HepG2 (cell line): ENCODE data around the gene UBE2M. TPM values are rescaled to one million over a fixed set of nuclear protein-coding genes. Genes with fewer than 3 reads are reported as not detected.

Experiments
- ATAC-seq: fragments of 200-7000 bp; cut with Tn5 transposase; 3 replicates; pipeline ENCODE4 v1.9.1; 2020; ENCODE audit warnings: mild to moderate bottlenecking, moderate library complexity
- BruUV-seq: library from RNA; stranded (reverse); fragments of 400-500 nt; replicated peaks from 2 replicates; lab custom pipeline; 2021; lab: Mats Ljungman, UMichigan
- CTCF ChIA-PET: fragments of 300-600 bp; formaldehyde crosslinking; extraction: SDS; loops from one replicate; lab custom pipeline; 2021; ENCODE audit warnings: low total read pairs, inconsistent platforms, low intra/inter-chr PET ratio; lab: Yijun Ruan, JAX
- POLR2A ChIA-PET: fragments of 350-600 bp; sonication (Branson Sonifier 250); formaldehyde crosslinking; loops from one replicate; lab custom pipeline; 2020; ENCODE audit warnings: antibody characterized with exemption, inconsistent platforms; lab: Yijun Ruan, JAX
- DNase-seq: peaks from one replicate; pipeline ENCODE4 v3.0.0-alpha.2; 2015; ENCODE audit warnings: low spot score
- FAIRE-seq: peaks from 3 replicates; lab custom pipeline; 2011; peaks lifted over from hg19 to GRCh38; lab: Jason Lieb, UNC
- H2AFZ ChIP-seq: one replicate; pipeline ENCODE4 v1.6.1; 2011; ENCODE audit warnings: low read length, inconsistent platforms
- H3K27ac ChIP-seq: fragments of 300-600 bp; 3 replicates; pipeline ENCODE4 v1.8.0; 2011; ENCODE audit warnings: mixed run types, mild to moderate bottlenecking, mixed read lengths, low read length, inconsistent platforms; ENCODE audit not compliant: insufficient read depth; ENCODE audit errors: extremely low read length
- H3K27me3 ChIP-seq, 2 experiments: fragments of 200-600 bp in 1 of 2; 2 replicates in 1 of 2; 3 replicates in 1 of 2; pipeline versions ENCODE4 v1.6.0 to v1.8.0; 2011; ENCODE audit warnings: low read length in 2 of 2, mild to moderate bottlenecking in 2 of 2, moderate library complexity in 2 of 2, inconsistent platforms in 1 of 2; ENCODE audit not compliant: insufficient read depth in 2 of 2, control insufficient read depth in 1 of 2
- H3K36me3 ChIP-seq, 2 experiments: fragments of 200-600 bp in 1 of 2; replicated peaks in 1 of 2; 2 replicates in 1 of 2; 3 replicates in 1 of 2; pipeline versions ENCODE4 v1.5.1 to v1.8.0; 2011; ENCODE audit warnings: low read length in 2 of 2, inconsistent platforms in 1 of 2; ENCODE audit not compliant: insufficient read depth in 2 of 2, control insufficient read depth in 1 of 2
- H3K4me1 ChIP-seq: 2 replicates; pipeline ENCODE4 v1.5.1; 2012; ENCODE audit warnings: low read length, inconsistent platforms; ENCODE audit not compliant: insufficient read depth
- H3K4me2 ChIP-seq: 2 replicates; pipeline ENCODE4 v1.6.0; 2011; ENCODE audit warnings: low read depth, low read length, inconsistent platforms
- H3K4me3 ChIP-seq, 3 experiments: fragments of 200-600 bp in 1 of 3; sonication (generic), shearing (Covaris generic) in 1 of 3; replicated peaks in 1 of 3; 2 replicates each; pipeline ENCODE4 v1.5.1; 2011 to 2016; ENCODE audit warnings: low read length in 3 of 3, inconsistent platforms in 2 of 3, low read depth in 2 of 3, mild to moderate bottlenecking in 2 of 3, control low read depth in 1 of 3, mixed read lengths in 1 of 3; ENCODE audit not compliant: insufficient read depth in 1 of 3
- H3K79me2 ChIP-seq: one replicate; pipeline ENCODE4 v1.6.1; 2011; ENCODE audit warnings: low read length, inconsistent platforms; ENCODE audit not compliant: insufficient read depth
- H3K9ac ChIP-seq: 2 replicates; pipeline ENCODE4 v1.6.0; 2011; ENCODE audit warnings: mild to moderate bottlenecking, low read depth, low read length, inconsistent platforms; ENCODE audit not compliant: insufficient read depth
- H3K9me3 ChIP-seq: 2 replicates; pipeline ENCODE4 v1.5.1; 2012; ENCODE audit warnings: mild to moderate bottlenecking, low read length
- H4K20me1 ChIP-seq: 2 replicates; pipeline ENCODE4 v1.6.0; 2011; ENCODE audit warnings: inconsistent platforms, mild to moderate bottlenecking, low read length, moderate library complexity; ENCODE audit not compliant: insufficient read depth
- ETV5 ChIP-seq: IDR thresholded peaks from 2 replicates; pipeline ENCODE4 v1.6.1; 2018; ENCODE audit warnings: missing biosample characterization, missing genetic modification reagents, inconsistent platforms, borderline replicate concordance
- GABPA ChIP-seq, 2 experiments: IDR thresholded peaks; 2 replicates each; pipeline ENCODE4 v1.6.1; 2011 to 2016; ENCODE audit warnings: low read depth in 2 of 2, low read length in 1 of 2, missing biosample characterization in 1 of 2, missing genetic modification characterization in 1 of 2
- HNRNPK ChIP-seq: fragments of 200-400 bp; formaldehyde crosslinking; IDR thresholded peaks from 2 replicates; pipeline ENCODE4 v1.6.1; 2018; ENCODE audit warnings: low read length, low read depth, moderate library complexity, mild to moderate bottlenecking; ENCODE audit not compliant: poor library complexity, severe bottlenecking
- MEF2D ChIP-seq: sonication (generic); formaldehyde crosslinking; IDR thresholded peaks from 2 replicates; pipeline ENCODE4 v1.5.1; 2020; ENCODE audit warnings: mild to moderate bottlenecking, missing genetic modification reagents
- PRPF4 ChIP-seq: fragments of 200-400 bp; formaldehyde crosslinking; IDR thresholded peaks from 2 replicates; pipeline ENCODE4 v1.6.1; 2016; ENCODE audit warnings: low read length, low read depth; ENCODE audit not compliant: poor library complexity, severe bottlenecking
- RBM39 ChIP-seq: fragments of 200-400 bp; formaldehyde crosslinking; IDR thresholded peaks from one replicate; pipeline ENCODE4 v1.6.1; 2018; ENCODE audit warnings: antibody characterized with exemption, mild to moderate bottlenecking, low read depth, low read length; ENCODE audit not compliant: poor library complexity, severe bottlenecking
- ZNF784 ChIP-seq: sonication (generic); formaldehyde crosslinking; IDR thresholded peaks from 2 replicates; pipeline ENCODE4 v1.5.1; 2020; ENCODE audit warnings: missing genetic modification reagents, mild to moderate bottlenecking, borderline replicate concordance
- WGBS: methylation state at CpG from one replicate; pipeline ENCODE4 v1.1.6; 2017; ENCODE audit warnings: low lambda C conversion rate; 5-methylcytosine and 5-hydroxymethylcytosine counted together
- in situ Hi-C: cut with HindIII; loops from 2 replicates; pipeline ENCODE4 v1.10.0; 2017; ENCODE audit warnings: low pct_unique_long_range_greater_than_20kb; ENCODE audit not compliant: extremely low pct_ligation_motif_present
- intact Hi-C: fragments of 100-400 bp; cut with micrococcal nuclease; formaldehyde crosslinking; loops from one replicate; pipeline ENCODE4 v1.10.0; 2022; ENCODE audit not compliant: unreplicated experiment
- polyA plus RNA-seq, 8 experiments: library from polyadenylated mRNA; depleted of rRNA in 3 of 8; stranded (reverse) in 7 of 8; unstranded in 1 of 8; fragments of >200 nt; fragmentation: Illumina TruSeq in 4 of 8; extraction: Trizol in 4 of 8; gene quantifications; 2 replicates each; pipeline versions ENCODE4 v1.2.1 to v1.2.3, GENCODE V29; 2011 to 2016; ENCODE audit warnings: low read depth in 4 of 8, missing spikeins in 1 of 8, mixed read lengths in 1 of 8; ENCODE audit not compliant: insufficient read depth in 1 of 8
- total RNA-seq, 5 experiments: library from RNA; depleted of rRNA; stranded (reverse); fragments of >200 nt; fragmentation: Illumina TruSeq; extraction: Trizol; gene quantifications; 2 replicates each; pipeline ENCODE4 v1.2.3, GENCODE V29; 2016; ENCODE audit warnings: low read depth in 1 of 5

The UBE2M gene
- total and polyA plus RNA-seq, 2 of the 13 experiments (the other 11 are each of a cell fraction or from before 2014, with no cell fraction given), result 36.2 to 50.3 TPM

- H3K36me3 ChIP-seq, result peaks cover 3 to 13% of the 10 kb centered on the region in 2 experiments; a peak in 4 of 5 replicates
- no peak overlapping the region for H3K4me2 ChIP-seq
- no peak overlapping the region for H3K27ac ChIP-seq
- no peaks in the 10 kb centered on the region for H3K4me1 ChIP-seq
- no peak for DNase-seq
- no peak for FAIRE-seq
- intact Hi-C loops, result no loop called here
- H3K4me3 ChIP-seq, result no peak overlapping the region
- H3K27me3 ChIP-seq, result no peaks in the 10 kb centered on the region
- H3K9me3 ChIP-seq, result no peaks in the 10 kb centered on the region
- no peaks in the 10 kb centered on the region for H3K79me2 ChIP-seq
- no peak overlapping the region for H3K9ac ChIP-seq
- WGBS, result 76% methylated on average over 5 of the region's 6 CpGs
- in situ Hi-C loops, result no loop called here
- ChIA-PET POLR2A (no interaction called here), CTCF (no interaction called here)
- no TSS peak for BruUV-seq
- H4K20me1 ChIP-seq, result no peaks in the 10 kb centered on the region
- ATAC-seq, result no peak
- no peak for TF ChIP-seq RBM39
- TF ChIP-seq HNRNPK, result peak; percentile 54
- no peak for TF ChIP-seq MEF2D (CRISPR knock-in tag)
- no peak for TF ChIP-seq GABPA (IDR thresholded peaks at IDR 0.05; ENCODE audit: low read depth, low read length)
- no peak for TF ChIP-seq GABPA (CRISPR knock-in tag; IDR thresholded peaks at IDR 0.05; ENCODE audit: low read depth)
- no peak for TF ChIP-seq ZNF784 (CRISPR knock-in tag)
- TF ChIP-seq ETV5 (CRISPR knock-in tag), result no peak
- no peak for TF ChIP-seq PRPF4
- H2AFZ ChIP-seq, result no peak overlapping the region
These were observed 27.2 kb upstream of the UBE2M start for GRCh38 chr19:58585442-58586132.
